CD4-positive, alpha-beta T cell treated with Interleukin-10 for 1 hour (primary cell): ENCODE data around the gene FLNA.
"Not testable (repeated sequence)": the region's sequence is repeated elsewhere in the genome, so short reads cannot be mapped to it uniquely, and the experiment has no call there.

ENCODE experiments used
- DNase-seq: peaks from one replicate; pipeline ENCODE4 v3.0.0-alpha.2; 2020

Gene FLNA

DNA sequence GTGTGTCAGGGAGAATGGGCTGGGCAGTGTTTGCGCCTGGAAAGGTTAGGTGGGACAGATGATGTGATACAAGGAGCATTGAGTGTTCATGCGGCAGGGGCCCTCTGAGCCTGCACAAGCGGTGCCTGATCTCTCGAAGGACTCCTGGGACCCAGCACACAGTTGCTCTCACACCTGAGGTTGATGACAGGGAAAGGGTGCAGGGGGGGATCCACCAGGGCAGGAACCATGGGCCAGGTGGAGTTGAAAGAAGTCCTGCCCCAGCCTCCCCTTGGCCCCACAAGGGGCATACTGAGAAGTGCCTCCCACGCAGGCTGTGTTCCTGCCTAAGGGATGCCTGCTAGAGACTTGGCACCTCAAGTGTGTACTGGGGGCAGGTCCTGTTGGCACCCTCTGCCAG, 45.8 kb downstream of the FLNA start:
- no peak for DNase-seq

DNA sequence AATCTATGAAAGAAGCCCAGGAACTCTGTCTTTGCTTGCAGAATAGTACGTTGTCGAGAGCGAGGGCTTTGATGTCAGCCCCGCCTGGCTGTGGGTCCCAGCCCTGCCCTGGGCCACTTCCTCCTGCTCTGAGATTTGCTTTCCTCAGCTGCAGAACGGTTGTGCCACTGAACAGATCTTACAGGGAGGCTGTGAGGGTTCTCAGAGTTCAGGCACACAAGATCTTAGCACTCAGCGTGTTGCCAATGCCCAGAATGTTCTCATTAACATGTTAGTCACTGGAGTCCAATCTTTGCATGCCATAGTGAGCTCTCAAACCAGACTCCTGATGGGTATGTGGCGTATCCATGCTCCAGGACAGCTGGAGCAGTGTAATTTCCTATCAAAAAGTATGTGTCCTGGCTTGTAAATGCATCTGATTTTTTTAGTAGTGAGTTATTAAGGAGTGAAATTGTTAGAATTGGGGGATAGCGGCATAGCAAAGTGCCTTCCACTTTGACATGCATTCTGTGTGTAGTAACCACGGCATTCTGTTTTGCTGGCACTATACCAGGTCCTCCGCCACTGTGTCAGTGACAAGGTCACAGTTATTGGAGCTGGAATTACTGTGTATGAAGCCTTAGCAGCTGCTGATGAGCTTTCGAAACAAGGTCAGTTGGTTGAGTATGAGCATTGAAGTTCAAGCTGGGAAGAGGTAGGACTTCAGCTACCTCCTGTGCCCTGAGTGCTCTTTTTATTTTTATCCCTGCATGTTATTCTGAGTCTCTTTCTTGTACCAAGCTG, 47.2 kb downstream of the FLNA start:
- peak; percentile 54 for DNase-seq

DNA sequence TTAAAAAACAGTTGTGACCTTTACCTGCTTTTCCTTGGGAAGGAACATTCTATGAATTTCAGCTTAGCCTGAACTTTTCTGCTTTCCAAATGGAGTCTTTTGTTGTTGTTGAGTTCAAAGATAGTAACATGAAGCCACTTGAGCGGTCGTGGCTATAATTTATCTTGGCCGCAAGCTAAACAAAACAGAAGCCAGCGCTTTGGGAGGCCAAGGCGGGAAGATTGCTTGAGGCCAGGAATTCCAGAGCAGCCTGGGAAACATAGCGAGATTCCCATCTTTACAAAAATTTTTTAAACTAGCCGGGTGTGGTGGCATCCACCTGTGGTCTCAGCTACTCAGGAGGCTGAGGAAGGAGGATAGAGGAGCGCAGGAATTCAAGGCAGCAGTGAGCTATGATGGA, 48.9 kb downstream of the FLNA start:
- DNase-seq, result no peak

DNA sequence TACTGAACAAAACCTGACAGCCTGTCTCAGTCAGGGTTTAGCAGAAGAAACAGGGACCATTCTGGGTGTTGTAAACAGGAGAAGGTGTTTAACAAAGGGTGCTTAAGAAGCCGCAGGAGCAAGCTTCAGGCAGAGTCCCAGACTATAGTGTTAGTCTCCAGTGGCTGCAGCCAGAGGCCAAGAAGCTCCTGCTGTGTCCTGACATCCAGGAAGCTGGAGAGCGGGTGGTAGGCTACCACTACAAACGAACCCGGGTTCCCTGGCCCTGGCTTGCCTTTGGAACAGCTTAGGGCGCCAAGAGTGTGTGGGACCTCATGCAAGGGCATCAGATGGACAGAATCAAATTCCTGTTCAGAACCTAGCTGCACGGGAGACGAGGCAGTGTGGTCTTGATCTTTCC, 50.9 kb downstream of the FLNA start:
- no peak for DNase-seq

DNA sequence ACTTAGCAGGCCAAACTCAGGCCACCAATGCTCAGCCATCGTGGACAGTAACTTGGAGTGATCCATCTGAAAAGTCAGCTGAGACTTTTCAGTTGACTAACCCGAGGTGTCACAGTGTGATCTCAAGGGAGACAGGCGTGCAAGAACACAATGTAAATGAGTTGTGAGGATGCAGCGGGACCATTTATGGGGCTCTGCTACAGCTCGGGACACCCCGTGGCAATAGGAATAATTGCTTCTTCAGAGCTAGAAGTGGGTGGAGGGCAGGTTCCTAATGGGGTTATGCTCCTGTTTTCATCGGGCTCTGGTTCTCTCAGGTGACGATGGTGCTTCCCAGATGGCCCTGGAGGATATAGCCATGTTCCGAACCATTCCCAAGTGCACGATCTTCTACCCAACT, 51.5 kb downstream of the FLNA start:
- DNase-seq, result no peak

DNA sequence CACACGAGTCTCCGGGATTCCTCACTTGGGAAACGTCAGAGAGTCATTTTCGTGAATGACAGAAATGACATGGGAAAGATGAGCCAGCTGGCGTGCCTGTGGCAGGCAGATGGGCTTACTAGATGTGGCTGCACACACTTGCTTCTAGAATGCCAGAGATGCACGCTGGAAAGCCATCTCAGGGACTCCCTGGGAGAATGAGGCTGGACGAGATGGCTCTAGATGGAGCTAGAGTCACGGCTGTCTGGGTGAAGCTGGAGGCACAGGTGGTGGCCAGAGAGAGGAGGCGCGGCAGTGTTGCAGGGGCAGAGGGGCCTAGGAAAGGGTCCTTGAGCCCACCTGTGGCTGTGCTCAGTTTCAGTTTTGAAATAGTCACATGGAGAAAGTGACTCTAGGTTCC, 52.8 kb downstream of the FLNA start:
- DNase-seq, result no peak

DNA sequence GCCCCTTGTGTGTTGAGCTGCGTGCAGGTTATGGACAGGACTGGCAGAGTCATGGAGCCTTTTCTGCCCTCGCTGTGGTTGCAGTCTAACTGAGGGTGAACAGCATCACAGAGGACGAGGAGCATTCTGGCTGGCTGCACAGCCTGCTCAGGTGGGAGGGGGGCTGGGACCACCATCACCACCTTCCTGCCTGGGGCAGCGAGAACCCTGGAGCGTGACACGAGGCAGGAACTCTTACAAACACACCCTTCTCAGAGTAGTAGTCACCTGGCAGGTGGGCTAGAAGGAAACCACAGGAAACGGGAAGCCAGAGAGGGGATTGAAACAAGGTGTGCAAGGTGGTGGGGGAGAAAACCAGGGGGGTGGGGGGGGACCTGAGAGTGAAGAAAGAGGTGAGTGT, 53.3 kb downstream of the FLNA start:
- DNase-seq, result no peak

DNA sequence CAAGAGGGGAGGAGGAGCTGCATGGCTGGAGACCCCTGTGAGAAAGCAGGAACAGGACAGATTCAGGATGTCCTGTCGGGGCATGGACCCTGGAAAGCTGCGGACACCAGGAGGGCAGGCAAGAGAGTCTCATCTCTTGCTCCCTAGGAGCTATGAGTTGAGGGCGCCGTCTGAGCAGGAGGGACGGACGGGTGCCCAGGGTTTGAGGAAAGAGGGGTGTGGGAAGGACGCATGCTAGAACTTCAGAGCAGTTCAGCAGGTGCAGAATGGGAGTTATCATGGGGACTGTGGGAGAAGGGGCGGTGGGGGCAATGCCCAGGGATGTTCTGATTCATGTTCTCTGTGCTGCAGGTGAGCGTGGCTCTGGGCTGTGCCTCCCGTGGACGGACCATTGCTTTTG, 54.0 kb downstream of the FLNA start:
- no peak for DNase-seq

DNA sequence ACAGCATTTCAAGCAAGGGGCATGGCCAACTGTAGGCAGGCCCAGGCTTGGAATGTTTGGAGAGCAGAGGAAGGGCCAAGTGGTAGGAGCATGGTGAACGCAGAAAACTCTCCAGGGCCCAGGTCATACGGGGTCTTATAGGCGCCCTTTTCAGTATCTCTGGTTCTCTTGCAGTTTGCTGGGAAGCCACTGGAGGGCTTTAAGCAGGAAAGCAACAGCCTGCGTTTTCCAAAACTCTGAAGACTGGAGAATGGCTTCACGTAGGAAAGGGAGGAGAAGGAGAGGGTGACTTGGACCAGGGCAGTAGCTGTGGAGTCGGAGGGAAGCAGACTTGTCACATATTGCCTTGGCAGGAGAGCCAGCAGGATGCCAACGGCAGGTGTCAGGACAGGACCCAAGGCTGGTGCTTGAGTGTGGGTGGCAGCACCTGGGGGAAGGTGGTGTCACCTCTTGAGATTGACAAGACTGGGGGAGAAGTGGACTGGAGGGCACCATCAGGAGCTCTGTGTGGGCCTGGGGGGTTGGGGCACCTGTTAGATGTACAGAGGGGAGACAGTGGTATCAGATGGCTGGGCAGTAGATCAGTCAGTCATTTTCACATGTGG, 56.9 kb downstream of the FLNA start:
- DNase-seq, result peak; percentile 19

DNA sequence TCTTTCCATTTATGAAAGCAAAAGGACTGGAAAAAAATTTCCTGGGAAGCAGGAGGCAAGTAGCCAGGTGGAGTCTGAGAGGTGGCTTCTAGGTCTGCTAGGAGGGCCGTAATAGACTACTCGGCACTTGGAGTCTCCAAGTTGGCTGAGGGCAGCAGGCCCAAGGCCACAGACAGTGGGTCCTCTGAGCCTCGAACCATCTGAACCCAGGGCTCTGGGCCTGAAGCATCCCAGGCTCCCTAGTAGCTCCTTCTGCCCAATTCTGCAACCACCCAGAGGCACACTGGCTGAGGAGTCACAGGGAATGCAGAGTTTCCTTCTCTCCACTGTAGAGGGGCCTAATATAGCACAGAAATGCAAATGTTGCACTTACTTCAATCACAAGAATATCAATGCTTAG, 59.0 kb downstream of the FLNA start:
- no peak for DNase-seq

DNA sequence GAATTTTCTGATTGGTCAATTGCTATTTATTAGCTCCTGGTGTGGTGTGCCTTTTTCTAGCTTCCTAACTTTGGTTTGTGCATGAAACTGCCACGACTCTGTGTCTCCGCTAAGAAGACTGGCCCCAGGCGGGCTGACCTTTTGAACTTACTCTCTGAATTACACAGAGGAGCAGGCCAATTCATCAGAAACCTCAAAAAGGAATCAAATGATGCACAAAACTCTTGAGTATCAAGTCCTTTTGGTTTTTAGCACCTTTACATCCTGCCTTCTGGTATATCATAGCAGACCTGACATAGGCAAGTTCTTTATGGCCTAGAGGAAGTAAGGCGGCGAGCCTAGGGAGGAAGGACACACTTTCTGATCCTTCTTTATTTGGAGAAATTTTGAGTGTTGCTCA, 61.3 kb downstream of the FLNA start:
- peak; percentile 24 for DNase-seq

DNA sequence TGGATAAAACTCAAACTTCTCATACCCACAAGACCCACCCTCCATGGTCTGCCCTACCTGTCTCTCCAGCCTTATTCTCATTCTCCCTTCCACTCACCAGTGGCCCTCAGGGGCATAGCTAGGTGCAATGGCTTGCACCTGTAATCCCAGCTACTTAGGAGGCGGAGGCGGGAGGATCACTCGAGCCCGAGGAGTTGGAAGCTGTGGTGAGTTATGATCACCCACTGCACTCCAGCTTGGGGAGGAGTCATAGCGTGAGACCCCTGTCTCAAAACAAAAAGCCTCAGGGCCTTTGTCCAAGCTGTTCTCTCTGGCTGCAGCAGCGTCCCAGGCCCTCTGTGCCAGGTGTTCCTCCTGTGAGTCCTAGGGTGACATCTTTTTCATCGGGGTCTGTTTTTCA, 62.3 kb downstream of the FLNA start:
- DNase-seq, result no peak

DNA sequence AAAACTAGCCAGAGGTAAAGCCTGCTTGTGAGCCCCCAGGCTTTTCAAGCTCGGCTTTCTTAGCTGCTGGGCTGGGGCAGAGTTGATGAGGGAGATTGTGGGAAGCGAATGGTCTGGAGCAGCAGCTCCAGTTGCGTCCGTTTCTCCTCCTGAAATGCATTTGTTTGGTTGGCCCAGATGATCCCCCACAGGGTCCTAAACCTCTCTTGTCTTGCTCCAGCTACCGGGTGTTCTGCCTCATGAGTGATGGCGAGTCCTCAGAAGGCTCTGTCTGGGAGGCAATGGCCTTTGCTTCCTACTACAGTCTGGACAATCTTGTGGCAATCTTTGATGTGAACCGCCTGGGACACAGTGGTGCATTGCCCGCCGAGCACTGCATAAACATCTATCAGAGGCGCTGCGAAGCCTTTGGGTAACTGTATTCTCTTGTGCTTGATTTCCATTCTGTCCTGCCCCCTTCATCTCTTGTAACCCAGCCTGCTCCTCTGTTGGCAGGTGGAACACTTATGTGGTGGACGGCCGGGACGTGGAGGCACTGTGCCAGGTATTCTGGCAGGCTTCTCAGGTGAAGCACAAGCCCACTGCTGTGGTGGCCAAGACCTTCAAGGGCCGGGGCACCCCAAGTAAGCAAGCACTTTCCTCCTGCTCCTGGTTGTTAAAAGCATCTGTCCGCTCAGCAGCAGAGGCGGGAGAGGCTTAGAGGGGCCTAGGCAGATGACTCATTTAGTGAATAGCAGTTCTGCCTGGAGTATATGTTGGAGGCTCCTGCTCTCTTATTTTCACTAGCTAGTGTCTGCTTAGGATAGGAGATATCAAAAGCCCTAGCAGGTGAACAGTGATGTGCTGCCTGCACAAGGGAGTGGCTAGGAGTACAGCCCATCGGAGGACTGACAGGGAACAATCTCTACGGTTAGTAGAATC, 63.6 kb downstream of the FLNA start:
- no peak for DNase-seq

DNA sequence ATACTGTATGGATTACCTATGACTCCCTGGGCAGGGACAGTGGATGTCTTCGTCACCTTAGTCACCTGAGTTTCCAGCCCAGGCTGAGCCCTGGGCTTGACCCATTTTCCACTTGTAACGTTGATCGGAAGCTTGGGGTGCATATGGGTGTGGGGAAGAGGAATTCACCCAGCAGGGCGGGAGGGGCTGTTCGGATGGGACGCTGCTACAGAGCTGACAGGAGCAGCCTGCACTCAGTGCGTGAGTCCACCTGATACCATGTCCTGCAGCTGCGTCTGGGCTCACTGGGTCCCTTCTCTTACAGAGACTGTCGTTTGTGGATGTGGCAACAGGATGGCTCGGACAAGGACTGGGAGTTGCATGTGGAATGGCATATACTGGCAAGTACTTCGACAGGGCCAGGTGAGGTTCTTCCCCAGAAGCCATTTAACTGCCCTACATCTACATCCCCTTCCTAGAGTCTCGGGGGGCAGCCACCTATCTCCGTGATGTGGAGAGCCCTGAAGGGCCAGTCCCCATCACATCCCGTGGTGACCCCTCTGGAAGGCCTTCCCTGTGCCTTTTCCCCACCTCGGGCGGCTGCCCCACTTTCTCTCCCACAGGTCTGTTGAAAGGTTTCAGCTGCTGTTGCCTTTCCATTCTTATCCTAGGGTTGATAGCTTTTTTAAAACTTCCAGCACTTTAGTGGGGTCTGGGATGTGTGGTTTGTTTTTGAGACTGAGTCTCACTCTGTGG, 65.2 kb downstream of the FLNA start:
- DNase-seq, result no peak

DNA sequence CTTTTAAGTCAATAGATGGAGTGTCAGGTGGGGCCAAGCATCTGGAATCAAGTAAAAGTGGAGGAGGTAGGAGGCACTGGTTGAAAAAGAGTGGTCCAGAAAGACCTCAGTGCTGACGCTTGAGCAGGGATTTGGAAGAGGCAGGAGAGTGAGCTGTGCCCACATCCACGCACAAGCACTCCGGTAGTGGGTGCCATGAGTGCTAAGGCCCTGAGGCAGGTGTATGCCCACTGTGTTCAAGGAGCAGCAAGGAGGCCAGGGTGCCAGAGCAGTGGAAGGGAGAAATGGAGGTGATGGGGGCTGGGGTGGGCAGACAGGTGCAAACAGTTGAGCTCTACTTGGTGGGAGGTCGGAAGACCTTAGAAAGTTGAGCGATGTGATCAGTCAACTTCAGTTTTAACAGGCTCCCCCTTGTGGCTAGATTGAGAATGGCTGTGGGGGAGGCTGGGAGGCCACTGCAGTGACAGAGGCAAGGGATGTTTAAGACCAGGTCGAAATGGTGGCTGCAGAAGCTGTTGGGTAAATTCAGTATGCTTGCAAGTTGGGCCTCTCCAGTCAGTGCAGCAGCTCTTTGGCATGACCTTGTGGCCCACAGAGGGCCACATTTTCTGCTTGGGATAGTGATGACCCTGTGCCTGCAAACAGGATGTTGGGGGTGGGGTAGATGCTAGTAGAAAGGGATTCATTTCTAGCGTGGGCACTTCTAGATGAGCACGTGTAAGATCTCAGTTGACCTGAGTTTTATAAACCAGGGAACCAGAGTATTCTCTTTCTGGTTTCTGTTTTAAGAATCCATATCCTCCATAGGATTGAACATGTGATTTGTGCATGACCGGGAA, 66.1 kb downstream of the FLNA start:
- peak; percentile 84 for DNase-seq

DNA sequence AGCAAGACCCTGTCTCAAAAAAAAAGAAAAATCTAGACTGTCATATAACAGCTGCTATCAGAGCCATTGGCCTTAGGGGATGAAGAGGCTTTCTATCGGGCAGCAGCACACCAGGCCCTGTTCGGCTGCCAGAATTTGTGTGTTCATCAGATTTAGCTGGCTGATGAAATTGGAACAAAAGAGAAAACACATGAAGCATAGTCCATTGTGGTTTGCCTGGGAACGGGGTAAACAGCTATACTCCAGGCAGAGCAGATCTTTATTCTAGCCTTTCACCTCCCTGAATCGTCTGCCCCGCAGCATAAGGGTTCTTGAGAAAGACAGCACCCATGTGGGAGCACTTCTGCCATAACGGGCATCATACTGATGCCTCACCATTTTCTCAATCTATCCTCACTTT, 67.2 kb downstream of the FLNA start:
- no peak for DNase-seq

DNA sequence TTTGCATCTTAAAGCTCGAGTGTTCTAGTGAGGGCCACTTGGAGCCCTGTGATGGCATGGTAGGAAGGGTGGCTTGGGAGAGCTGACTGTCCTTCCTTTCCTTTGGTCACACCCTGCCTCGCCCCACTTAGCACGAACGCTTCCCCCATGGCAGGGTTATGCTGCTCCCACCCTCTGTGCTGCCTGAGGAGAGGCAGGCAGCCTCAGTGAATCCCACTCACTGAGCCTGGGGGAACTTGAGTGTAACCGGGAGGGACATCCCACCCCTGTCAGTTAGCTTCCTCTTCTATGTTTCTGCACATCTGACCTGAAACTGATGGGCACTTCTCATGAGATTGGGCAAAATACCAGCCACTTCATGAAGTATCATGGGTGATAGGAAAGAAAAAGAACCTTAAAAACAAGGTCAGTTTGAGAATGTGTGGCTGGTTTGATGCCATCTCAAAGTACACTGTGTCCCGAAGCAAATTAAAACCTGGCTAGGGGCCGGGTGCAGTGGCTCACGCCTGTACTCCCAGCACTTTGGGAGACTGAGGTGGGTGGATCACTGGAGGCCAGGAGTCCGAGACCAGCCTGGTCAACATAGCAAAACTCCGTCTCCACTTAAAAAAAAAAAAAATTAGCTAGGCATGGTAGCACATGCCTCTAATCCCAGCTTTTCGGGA, 68.8 kb downstream of the FLNA start:
- DNase-seq, result no peak

DNA sequence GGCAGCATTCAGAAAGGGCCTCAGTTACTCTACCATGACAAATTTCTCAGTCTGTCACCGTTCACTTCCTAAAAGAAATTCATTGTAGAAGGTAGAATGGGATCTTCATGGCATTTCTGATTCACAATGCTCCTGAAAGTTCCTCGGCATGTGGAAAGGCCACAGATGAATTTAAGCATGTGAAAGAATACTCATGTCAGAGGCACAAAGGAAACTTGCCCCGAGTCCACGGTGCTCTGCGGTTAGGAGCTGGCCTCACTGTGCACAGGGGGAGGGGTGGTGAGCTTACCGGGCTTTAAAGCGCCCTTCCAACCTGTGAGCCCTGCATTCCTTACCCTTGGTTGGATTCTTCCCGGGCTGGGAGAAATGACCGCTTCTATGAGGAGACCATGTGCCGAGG, 69.6 kb downstream of the FLNA start:
- no peak for DNase-seq

DNA sequence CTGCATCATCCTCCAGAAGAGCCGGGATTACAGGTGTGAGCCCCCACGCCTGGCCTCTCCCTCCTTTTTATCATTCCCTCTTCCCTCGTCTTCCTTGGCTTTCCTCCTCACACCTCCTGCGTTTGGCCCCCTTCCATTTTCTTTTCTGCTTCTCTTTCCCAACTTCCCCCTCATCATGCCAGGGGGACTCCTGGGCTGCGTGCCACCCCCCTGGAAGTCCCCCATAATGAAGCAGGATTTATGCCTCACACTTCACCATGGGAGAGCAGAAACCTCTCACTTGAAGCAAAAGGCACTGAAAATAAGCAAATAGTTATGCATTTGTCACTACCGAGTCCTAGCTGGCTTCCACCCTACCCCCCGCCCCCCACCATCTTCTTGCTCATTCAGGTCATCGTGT, 71.0 kb downstream of the FLNA start:
- no peak for DNase-seq

DNA sequence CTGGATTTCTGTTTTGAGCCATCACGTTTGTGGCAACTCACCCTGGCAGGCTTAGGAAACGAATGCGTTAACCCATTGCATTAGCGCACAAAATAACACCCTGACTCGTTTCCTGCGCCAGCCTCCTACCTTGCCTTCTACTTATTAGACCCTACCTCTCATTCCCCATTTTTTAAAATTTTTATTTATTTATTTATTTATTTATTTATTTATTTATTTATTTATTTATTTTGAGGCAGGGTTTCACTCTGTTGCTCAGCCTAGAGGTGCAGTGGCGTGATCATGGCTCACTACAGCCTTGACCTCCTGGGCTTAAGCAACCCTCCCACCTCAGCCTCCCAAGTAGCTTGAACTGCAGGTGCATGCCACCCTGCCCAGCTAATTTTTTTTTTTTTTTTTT, 71.4 kb downstream of the FLNA start:
- DNase-seq, result not testable (repeated sequence)

DNA sequence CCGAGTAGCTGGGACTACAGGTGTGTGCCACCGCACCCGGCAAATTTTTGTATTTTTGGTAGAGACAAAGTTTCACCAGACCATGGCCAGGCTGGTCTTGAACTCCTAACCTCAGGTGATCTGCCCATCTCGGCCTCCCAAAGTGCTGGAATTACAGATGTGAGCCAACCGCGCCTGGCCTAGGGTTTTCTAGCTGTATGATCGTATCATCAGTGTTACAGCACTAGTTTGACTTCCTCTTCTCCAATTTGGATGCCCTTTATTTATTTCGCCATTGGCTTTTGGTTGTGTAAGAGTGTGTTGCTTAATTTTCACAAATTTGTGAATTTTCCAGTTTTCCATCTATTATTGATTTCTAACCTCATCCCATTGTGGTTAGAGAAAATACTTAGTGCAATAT, 73.6 kb downstream of the FLNA start:
- no peak for DNase-seq
